Glutamatergic neuron (in vitro differentiated cells): Measurements from ENCODE around the gene NSMCE1. TPM values are rescaled to one million over a fixed set of nuclear protein-coding genes. Genes with fewer than 3 reads are reported as not detected.

Experiments
- DNase-seq: peaks from one replicate; pipeline ENCODE4 v3.0.0; 2022
- H3K27ac Mint-ChIP-seq: one replicate; pipeline ENCODE4 v1.8.0; 2020; ENCODE audit warnings: mild to moderate bottlenecking, mixed read lengths, inconsistent platforms; ENCODE audit not compliant: unreplicated experiment
- H3K27me3 Mint-ChIP-seq: one replicate; pipeline ENCODE4 v1.8.0; 2020; ENCODE audit warnings: mild to moderate bottlenecking, moderate library complexity, mixed read lengths, inconsistent platforms; ENCODE audit not compliant: unreplicated experiment
- H3K36me3 Mint-ChIP-seq: one replicate; pipeline ENCODE4 v1.8.0; 2020; ENCODE audit warnings: mild to moderate bottlenecking, mixed read lengths, inconsistent platforms; ENCODE audit not compliant: unreplicated experiment
- H3K4me1 Mint-ChIP-seq: one replicate; pipeline ENCODE4 v1.8.0; 2020; ENCODE audit warnings: mild to moderate bottlenecking, low read depth, mixed read lengths, inconsistent platforms; ENCODE audit not compliant: unreplicated experiment
- H3K4me3 Mint-ChIP-seq: one replicate; pipeline ENCODE4 v1.8.0; 2020; ENCODE audit warnings: mild to moderate bottlenecking, mixed read lengths, inconsistent platforms; ENCODE audit not compliant: unreplicated experiment
- H3K9me3 Mint-ChIP-seq: one replicate; pipeline ENCODE4 v1.8.0; 2020; ENCODE audit warnings: mild to moderate bottlenecking, moderate library complexity, mixed read lengths, inconsistent platforms; ENCODE audit not compliant: unreplicated experiment
- total RNA-seq: library from RNA; stranded (reverse); fragmentation: NEBNext Ultra II Directional; extraction: Animal tissue kit (Norgen Biotek cat#: 25700); gene quantifications from one replicate; pipeline ENCODE4 v1.2.1, GENCODE V29; 2021; ENCODE audit not compliant: unreplicated experiment
- TF ChIP-seq, protein P1 (sequence below): fragments of 200-600 bp; sonication (generic); IDR thresholded peaks from one replicate; pipeline ENCODE4 v1.5.0; 2021; ENCODE audit not compliant: partially characterized antibody, unreplicated experiment

The NSMCE1 gene
- total RNA-seq, 1 donor from 2014 or later, result 32.7 TPM

DNA sequence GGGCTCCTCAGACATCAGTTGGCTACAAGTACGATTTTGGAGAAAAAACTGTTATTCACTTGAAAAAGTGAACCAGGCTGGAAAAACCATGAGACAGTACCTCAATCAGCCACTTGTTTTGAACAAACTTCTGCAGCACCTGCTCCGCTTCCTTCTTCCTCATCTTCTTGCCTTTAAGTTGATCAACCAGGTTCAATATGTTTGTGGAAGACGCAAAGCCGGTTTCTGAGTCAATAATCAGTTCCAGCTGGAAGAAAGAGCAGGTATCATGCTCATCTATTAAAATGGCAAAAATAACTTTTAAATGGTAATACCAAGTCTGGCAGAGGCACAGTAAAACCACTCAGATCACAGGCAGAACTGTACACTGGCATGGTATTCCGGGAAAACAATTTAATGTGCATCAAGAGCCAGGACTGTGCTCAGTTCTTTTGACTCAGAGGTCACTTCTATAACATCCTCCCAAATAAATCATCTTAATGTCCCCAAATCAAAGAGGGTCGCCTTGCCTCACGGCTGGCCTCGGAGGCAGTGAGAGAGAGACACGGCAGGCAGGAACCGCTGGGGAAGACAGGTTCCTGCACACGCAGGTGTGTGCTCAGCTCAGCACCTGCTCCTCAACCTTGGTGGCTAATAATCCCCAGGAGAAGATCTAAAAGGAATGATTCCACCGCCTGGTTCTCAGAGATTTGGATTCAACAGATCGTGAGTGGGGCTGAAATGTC lies 35.5 kb downstream of the NSMCE1 start:
- H3K27ac Mint-ChIP-seq, result no peak overlapping the region
- no peak overlapping the region for H3K4me3 Mint-ChIP-seq
- TF ChIP-seq, protein P1, sequence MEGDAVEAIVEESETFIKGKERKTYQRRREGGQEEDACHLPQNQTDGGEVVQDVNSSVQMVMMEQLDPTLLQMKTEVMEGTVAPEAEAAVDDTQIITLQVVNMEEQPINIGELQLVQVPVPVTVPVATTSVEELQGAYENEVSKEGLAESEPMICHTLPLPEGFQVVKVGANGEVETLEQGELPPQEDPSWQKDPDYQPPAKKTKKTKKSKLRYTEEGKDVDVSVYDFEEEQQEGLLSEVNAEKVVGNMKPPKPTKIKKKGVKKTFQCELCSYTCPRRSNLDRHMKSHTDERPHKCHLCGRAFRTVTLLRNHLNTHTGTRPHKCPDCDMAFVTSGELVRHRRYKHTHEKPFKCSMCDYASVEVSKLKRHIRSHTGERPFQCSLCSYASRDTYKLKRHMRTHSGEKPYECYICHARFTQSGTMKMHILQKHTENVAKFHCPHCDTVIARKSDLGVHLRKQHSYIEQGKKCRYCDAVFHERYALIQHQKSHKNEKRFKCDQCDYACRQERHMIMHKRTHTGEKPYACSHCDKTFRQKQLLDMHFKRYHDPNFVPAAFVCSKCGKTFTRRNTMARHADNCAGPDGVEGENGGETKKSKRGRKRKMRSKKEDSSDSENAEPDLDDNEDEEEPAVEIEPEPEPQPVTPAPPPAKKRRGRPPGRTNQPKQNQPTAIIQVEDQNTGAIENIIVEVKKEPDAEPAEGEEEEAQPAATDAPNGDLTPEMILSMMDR, result no peak
- DNase-seq, result no peak
- H3K9me3 Mint-ChIP-seq, result peaks cover 13% of the 10 kb centered on the region
- peaks cover 38% of the 10 kb centered on the region for H3K4me1 Mint-ChIP-seq
- no peaks in the 10 kb centered on the region for H3K36me3 Mint-ChIP-seq
- H3K27me3 Mint-ChIP-seq, result peaks cover 5% of the 10 kb centered on the region

DNA sequence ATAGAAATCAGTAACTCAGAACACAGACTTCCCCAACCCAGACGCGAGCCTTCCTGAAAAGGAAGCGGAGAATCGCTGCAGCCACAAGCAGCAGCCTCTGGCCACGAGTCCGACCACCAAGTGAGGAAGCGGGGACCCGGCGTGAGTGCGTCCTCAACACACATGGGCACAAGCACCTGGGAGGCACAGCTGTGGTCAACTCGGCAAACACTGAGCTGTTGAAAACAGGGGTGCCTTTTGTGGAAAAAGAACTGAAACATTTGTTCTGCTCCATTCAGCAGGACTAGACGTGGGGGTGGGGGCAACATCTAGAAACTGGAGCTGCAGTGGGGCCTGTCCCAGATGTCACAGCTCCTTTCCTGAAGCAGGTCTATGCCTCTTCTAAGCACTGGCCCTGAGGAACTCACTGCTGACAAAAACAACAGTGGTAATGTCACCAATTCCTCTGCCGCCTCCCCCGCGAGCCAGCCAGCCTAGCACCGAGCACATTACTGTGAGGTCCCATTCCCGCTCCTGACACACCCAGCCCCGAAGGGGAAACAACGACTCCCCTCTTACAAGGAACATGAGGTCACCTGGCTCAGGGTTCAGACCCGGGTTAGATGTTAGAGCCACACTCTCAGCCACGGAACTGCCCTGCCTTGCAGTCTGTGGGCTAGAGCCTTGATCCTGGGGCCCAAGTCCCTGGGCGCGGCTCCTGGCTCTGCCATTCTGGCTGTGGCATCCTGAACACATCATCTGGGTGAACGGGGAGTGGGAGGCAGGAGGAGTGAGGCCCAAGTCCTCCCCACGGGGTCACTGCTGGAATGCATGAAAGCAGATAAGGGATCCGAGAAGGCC lies 36.3 kb downstream of the NSMCE1 start:
- H3K4me1 Mint-ChIP-seq, result peaks cover 30% of the 10 kb centered on the region
- no peak overlapping the region for H3K27ac Mint-ChIP-seq
- H3K27me3 Mint-ChIP-seq, result peaks cover 3% of the 10 kb centered on the region
- no peaks in the 10 kb centered on the region for H3K36me3 Mint-ChIP-seq
- H3K9me3 Mint-ChIP-seq, result peaks cover 10% of the 10 kb centered on the region
- TF ChIP-seq, protein P1, result no peak
- DNase-seq, result no peak
- no peak overlapping the region for H3K4me3 Mint-ChIP-seq

DNA sequence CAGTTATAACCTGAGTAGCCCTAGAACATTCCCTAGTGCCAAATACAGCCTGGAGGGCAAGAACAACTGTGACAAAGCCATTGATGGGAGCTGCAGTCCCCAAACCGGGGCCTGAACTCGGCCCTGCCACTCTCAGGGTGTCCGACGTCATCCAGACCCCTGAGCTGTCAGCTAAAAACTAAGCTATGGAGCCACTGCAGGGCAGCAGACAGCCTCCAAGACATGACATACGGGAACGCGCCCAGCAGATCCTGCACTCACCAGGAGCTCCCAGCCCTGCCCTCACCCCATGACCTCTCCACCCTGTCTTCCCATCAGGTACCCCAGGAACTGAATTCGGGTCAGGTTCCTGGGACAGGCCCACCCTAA lies 36.9 kb downstream of the NSMCE1 start:
- Mint-ChIP-seq H3K4me1 (peaks cover 24% of the 10 kb centered on the region), H3K27ac (no peak overlapping the region), H3K27me3 (peaks cover 3% of the 10 kb centered on the region), H3K36me3 (no peaks in the 10 kb centered on the region), H3K4me3 (no peak overlapping the region), H3K9me3 (peaks cover 10% of the 10 kb centered on the region)
- TF ChIP-seq, protein P1, result no peak
- no peak for DNase-seq

DNA sequence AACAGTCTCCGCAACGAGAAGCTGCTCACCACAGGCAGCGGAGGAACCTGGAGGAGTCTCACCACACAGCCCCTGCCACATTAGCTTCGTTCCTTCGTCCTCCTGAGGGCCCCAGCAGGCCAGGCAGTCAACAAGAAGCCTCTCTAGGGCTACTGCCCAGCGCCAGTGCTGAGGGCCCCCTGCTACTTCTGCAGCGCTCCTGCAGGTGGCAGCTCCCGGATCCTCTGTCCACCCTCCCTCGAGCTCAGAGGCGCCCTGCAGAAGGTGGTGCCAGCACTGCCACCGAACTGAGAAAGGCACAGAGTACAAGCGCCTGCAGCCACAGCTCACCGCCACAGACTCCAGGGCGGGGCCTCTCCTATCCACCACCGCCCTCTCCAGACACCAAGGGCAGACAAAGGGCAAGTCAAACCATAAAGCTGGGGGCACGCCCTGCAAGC lies 38.0 kb downstream of the NSMCE1 start:
- TF ChIP-seq, protein P1, result no peak
- Mint-ChIP-seq H3K27ac (no peak overlapping the region), H3K36me3 (no peaks in the 10 kb centered on the region), H3K27me3 (peaks cover 3% of the 10 kb centered on the region), H3K4me1 (peaks cover 28% of the 10 kb centered on the region), H3K9me3 (peaks cover 9% of the 10 kb centered on the region), H3K4me3 (no peak overlapping the region)
- DNase-seq, result no peak
